ENCODE data around the gene SLC15A3.

Gene SLC15A3

GRCh38 chr11:60902625-60903024 lies 49.4 kb downstream of the SLC15A3 start:
- Histone ChIP-seq H3K4me3 (ENCODE audit: low read depth, low read length) (no peak overlapping the region), H3K27me3 (no peaks in the 10 kb centered on the region), H3K4me1 (no peaks in the 10 kb centered on the region), H3K9me3 (no peaks in the 10 kb centered on the region), H3K36me3 (peaks cover 28% of the 10 kb centered on the region)
- no peak for DNase-seq
- no peak for TF ChIP-seq CTCF (IDR thresholded peaks at IDR 0.05; ENCODE audit: low read depth, low read length)

- peaks cover 43% of the 10 kb centered on the region for H3K36me3 ChIP-seq
- no peaks in the 10 kb centered on the region for H3K4me1 ChIP-seq
- no peak for DNase-seq
- no peaks in the 10 kb centered on the region for H3K9me3 ChIP-seq
- H3K4me3 ChIP-seq (ENCODE audit: low read depth, low read length), result no peak overlapping the region
- TF ChIP-seq CTCF (IDR thresholded peaks at IDR 0.05; ENCODE audit: low read depth, low read length), result no peak
- H3K27me3 ChIP-seq, result no peaks in the 10 kb centered on the region
These were observed 51.1 kb downstream of the SLC15A3 start for GRCh38 chr11:60900673-60901404.

- no peaks in the 10 kb centered on the region for H3K9me3 ChIP-seq
- H3K4me3 ChIP-seq (ENCODE audit: low read depth, low read length), result no peak overlapping the region
- H3K36me3 ChIP-seq, result peaks cover 43% of the 10 kb centered on the region
- no peak for TF ChIP-seq CTCF (IDR thresholded peaks at IDR 0.05; ENCODE audit: low read depth, low read length)
- no peak for DNase-seq
- no peaks in the 10 kb centered on the region for H3K4me1 ChIP-seq
- no peaks in the 10 kb centered on the region for H3K27me3 ChIP-seq
These were observed 52.0 kb downstream of the SLC15A3 start for GRCh38 chr11:60899977-60900376.

GRCh38 chr11:60899046-60899936 lies 52.7 kb downstream of the SLC15A3 start:
- Histone ChIP-seq H3K9me3 (no peaks in the 10 kb centered on the region), H3K27me3 (no peaks in the 10 kb centered on the region), H3K4me3 (ENCODE audit: low read depth, low read length) (no peak overlapping the region), H3K36me3 (peaks cover 43% of the 10 kb centered on the region), H3K4me1 (no peaks in the 10 kb centered on the region)
- peak; percentile 30 for DNase-seq
- TF ChIP-seq CTCF (IDR thresholded peaks at IDR 0.05; ENCODE audit: low read depth, low read length), result peak; percentile 75

- Histone ChIP-seq H3K27me3 (no peaks in the 10 kb centered on the region), H3K4me3 (ENCODE audit: low read depth, low read length) (no peak overlapping the region), H3K36me3 (peaks cover 43% of the 10 kb centered on the region), H3K4me1 (no peaks in the 10 kb centered on the region), H3K9me3 (no peaks in the 10 kb centered on the region)
- no peak for TF ChIP-seq CTCF (IDR thresholded peaks at IDR 0.05; ENCODE audit: low read depth, low read length)
- no peak for DNase-seq
These were observed 54.5 kb downstream of the SLC15A3 start for GRCh38 chr11:60897496-60897895.

- Histone ChIP-seq H3K36me3 (peaks cover 36% of the 10 kb centered on the region), H3K9me3 (no peaks in the 10 kb centered on the region), H3K4me1 (no peaks in the 10 kb centered on the region; the same call in 1 of the 2 replicates), H3K27me3 (no peaks in the 10 kb centered on the region), H3K4me3 (ENCODE audit: low read depth, low read length) (no peak overlapping the region)
- TF ChIP-seq CTCF (IDR thresholded peaks at IDR 0.05; ENCODE audit: low read depth, low read length), result no peak
- no peak for DNase-seq
These were observed 56.3 kb downstream of the SLC15A3 start for GRCh38 chr11:60895687-60896086.

Data from BE2C (cell line).